Suprapubic skin (tissue), 3 donors: ENCODE measurements around the gene FOXK1.

Source experiments
- CTCF ChIP-seq, 2 donors: fragments of 200-600 bp in 1 of 2; fragments of 450-650 bp in 1 of 2; sonication (generic) in 1 of 2; IDR thresholded peaks; one replicate each; pipeline ENCODE4 v1.5.1; 2016 to 2019; ENCODE audit warnings: antibody characterized with exemption in 2 of 2, mild to moderate bottlenecking in 1 of 2, moderate library complexity in 1 of 2
- POLR2AphosphoS5 ChIP-seq, 3 donors: sonication (generic); formaldehyde crosslinking; IDR thresholded peaks; one replicate each; pipeline ENCODE4 v1.6.1; 2017; ENCODE audit warnings: antibody characterized with exemption in 3 of 3

DNA sequence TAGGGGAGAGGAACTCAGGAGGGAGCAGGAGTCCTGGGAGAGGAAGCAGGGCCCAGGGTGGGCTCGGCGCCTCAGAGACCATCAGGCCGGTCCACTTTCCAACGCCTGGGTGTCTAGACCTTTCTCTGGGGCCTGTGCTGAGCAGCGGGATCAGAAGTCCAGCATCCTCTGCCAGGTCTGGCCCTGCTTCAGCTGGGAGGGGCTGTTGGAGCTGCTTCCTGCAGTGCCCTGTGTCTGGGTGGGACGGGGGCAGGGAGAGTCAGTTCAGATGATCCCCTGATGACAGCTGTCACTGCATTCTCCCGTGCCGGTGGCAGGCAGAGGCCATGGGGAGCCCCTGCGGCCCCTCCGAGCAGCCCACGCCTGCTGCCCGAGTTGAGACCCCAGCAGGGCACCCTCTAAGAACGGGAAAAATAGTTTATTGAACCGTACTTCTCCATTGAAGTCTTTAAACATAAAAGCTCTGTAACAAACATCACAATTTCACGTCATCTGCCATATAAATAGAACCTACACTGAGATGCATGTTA lies 116.7 kb downstream of the FOXK1 start:
- no peak for TF ChIP-seq CTCF (IDR thresholded peaks at IDR 0.05)
- TF ChIP-seq POLR2AphosphoS5 (IDR thresholded peaks at IDR 0.05): no peak
